BJ (cell line): ENCODE results near the gene FOXQ1. TPM values are rescaled to one million over a fixed set of nuclear protein-coding genes. Genes with fewer than 3 reads are reported as not detected.
A peak's percentile ranks its signal among the peaks of the same experiment; 100 is the strongest.

Experiments
- CTCF ChIA-PET: fragments of 350-600 bp; formaldehyde crosslinking; extraction: SDS; loops from one replicate; lab custom pipeline; 2021; ENCODE audit warnings: antibody characterized with exemption, inconsistent platforms; lab: Yijun Ruan, JAX
- POLR2A ChIA-PET: fragments of 300-600 bp; sonication (Branson Sonifier 250); formaldehyde crosslinking; extraction: SDS; loops from one replicate; lab custom pipeline; 2021; ENCODE audit warnings: antibody characterized with exemption; lab: Charles Lee
- DNase-seq: peaks from one replicate; pipeline ENCODE4 v3.0.0-alpha.2; 2011; ENCODE audit warnings: low read depth
- H3K27me3 ChIP-seq: 2 replicates; pipeline ENCODE4 v1.6.0; 2011; ENCODE audit warnings: low read length; ENCODE audit not compliant: control insufficient read depth, insufficient read depth
- H3K36me3 ChIP-seq: 2 replicates; pipeline ENCODE4 v1.5.1; 2011; ENCODE audit warnings: low read length; ENCODE audit not compliant: control insufficient read depth, insufficient read depth
- H3K4me3 ChIP-seq: 2 replicates; pipeline ENCODE4 v1.5.1; 2011; ENCODE audit warnings: low read depth, mild to moderate bottlenecking, control low read depth, low read length
- polyA plus RNA-seq: library from polyadenylated mRNA; depleted of rRNA; stranded (reverse); fragments of >200 nt; gene quantifications from 2 replicates; pipeline ENCODE4 v1.2.3, GENCODE V29; 2011
- TF ChIP-seq, protein P1 (sequence below): IDR thresholded peaks from 2 replicates; pipeline ENCODE4 v1.5.1; 2011; ENCODE audit warnings: low read depth, mild to moderate bottlenecking, control low read depth, inconsistent platforms, low read length, moderate library complexity; ENCODE audit not compliant: insufficient read depth

The FOXQ1 gene
- polyA plus RNA-seq, 1 experiment, result 0.23 TPM

DNA sequence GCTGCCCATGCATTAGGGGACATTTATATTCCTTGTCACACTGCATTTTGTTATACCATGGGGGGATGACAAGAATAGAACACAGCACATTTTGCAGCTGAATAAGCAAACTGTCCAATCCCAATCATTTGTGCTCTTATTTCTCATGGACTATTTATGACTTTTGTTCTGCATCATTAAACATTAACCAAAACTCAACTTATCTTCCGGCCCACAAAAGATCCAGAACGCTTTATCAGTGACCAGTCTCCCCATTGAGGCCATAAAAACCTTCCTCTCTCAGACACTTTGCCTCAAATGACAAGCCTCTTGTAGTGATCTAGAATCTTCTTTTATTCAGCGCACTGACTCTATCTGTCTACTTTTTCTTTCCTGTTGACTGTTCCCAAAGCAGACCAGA, 28.4 kb upstream of the FOXQ1 start:
- TF ChIP-seq, protein P1, sequence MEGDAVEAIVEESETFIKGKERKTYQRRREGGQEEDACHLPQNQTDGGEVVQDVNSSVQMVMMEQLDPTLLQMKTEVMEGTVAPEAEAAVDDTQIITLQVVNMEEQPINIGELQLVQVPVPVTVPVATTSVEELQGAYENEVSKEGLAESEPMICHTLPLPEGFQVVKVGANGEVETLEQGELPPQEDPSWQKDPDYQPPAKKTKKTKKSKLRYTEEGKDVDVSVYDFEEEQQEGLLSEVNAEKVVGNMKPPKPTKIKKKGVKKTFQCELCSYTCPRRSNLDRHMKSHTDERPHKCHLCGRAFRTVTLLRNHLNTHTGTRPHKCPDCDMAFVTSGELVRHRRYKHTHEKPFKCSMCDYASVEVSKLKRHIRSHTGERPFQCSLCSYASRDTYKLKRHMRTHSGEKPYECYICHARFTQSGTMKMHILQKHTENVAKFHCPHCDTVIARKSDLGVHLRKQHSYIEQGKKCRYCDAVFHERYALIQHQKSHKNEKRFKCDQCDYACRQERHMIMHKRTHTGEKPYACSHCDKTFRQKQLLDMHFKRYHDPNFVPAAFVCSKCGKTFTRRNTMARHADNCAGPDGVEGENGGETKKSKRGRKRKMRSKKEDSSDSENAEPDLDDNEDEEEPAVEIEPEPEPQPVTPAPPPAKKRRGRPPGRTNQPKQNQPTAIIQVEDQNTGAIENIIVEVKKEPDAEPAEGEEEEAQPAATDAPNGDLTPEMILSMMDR, result no peak
- no peaks in the 10 kb centered on the region; the same call in 1 of the 2 replicates for H3K27me3 ChIP-seq
- ChIA-PET CTCF (interaction anchor here (1.0 kb wide), 1 partner anchor 20 kb away, joined by 3 read pairs; no protein-coding TSS in a partner anchor), POLR2A (no interaction called here)
- H3K4me3 ChIP-seq, result no peak overlapping the region
- no peak for DNase-seq
- no peaks in the 10 kb centered on the region for H3K36me3 ChIP-seq

DNA sequence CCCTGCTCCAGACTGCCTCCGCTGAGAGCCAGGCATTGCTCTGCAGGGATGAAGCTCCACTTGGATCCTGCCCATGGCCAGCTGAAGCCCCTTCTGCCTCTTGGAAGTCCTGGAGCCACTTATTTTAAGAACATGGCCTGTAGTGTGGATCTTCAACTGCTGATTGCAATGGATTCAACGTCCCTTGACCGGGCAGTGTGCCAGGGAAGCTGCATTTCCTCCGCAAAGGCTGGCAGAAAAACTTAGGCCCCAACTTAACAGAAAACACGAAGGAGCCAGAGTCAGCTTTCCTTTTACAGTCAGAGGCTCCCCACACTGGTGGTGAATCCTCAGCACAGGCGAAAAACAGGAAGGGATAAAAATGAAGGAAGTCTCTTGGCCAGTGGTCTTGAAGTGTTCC, 26.3 kb upstream of the FOXQ1 start:
- H3K27me3 ChIP-seq, result no peaks in the 10 kb centered on the region
- TF ChIP-seq, protein P1, result peak; percentile 25; the same call in 1 of the 2 replicates
- no peaks in the 10 kb centered on the region for H3K36me3 ChIP-seq
- no peak overlapping the region for H3K4me3 ChIP-seq
- DNase-seq, result no peak
- POLR2A ChIA-PET, result no interaction called here
- CTCF ChIA-PET, result interaction anchor here (0.9 to 1.6 kb wide), 2 partner anchors 17 to 18 kb away, joined by 3 to 4 read pairs; no protein-coding TSS in a partner anchor

DNA sequence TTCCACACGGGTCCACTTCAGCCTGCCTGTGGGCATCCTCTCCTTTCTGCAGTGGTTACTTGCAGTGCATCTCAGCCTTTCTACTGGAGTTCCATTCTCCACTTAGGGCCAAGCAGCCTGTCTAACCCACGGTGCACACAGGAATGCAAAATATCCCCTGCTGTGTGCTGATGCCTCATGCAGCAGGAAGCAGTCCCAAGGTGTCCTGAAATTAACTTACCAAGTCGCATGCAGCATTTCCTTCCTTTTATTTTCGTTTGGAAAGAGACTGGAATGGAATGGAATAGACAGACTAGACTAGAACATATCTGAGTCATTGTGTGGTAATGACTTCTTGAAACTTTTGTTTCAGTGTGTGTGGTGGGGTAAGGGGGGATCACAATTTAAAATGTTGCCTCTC, 25.9 kb upstream of the FOXQ1 start:
- Histone ChIP-seq H3K27me3 (no peaks in the 10 kb centered on the region), H3K4me3 (no peak overlapping the region), H3K36me3 (no peaks in the 10 kb centered on the region)
- TF ChIP-seq, protein P1, result no peak
- POLR2A ChIA-PET, result no interaction called here
- no peak for DNase-seq
- CTCF ChIA-PET, result interaction anchor here (0.9 to 1.6 kb wide), 2 partner anchors 17 to 18 kb away, joined by 3 to 4 read pairs; no protein-coding TSS in a partner anchor

DNA sequence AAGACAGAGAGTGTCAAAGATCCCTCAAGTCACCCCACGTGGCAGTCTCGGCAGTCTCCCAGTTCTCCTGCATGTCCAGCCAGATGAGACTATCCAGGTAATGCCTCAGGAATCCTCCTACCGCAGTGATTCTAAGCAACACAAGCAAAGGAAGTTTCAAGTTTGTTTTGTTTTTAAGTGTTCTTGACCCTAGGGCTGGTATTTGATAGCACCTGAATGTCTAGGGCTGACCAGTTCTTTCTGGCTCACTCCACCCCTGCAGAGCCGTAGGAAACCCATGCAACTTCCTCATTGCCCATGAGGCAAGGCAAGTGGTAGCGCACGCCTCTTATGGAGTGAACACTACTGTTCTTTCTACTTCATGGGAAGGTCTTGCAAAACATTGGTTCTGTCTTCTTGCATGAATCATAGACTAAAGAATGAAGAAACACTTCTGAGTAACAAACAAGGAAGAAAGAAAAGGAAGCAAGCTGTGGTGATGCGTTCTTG, 24.8 kb upstream of the FOXQ1 start:
- Histone ChIP-seq H3K27me3 (no peaks in the 10 kb centered on the region), H3K36me3 (no peaks in the 10 kb centered on the region), H3K4me3 (no peak overlapping the region)
- DNase-seq, result peak; percentile 67
- ChIA-PET CTCF (no interaction called here), POLR2A (no interaction called here)
- TF ChIP-seq, protein P1, result no peak

DNA sequence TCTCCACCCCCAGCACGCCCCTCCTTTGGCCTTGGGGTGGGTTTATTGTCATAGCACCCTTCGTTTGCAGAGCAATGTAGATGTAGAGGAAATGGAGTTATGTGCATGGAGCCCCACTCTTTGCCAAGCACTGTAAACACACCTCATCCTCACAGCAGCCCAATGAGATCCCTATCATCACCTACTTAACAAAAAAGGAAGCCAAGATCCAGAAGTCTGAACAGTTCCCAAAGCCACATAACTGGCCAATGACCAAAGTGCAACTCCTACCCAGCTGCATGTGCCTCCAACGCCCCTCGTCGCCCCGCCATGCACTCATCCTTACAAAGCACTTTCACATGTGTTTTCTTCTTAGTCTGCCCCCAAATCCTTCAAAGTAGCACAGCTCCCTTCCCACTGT, 21.8 kb upstream of the FOXQ1 start:
- POLR2A ChIA-PET, result no interaction called here

More for the DNA sequence above, 21.8 kb upstream of the FOXQ1 start:
- H3K4me3 ChIP-seq, result no peak overlapping the region
- no peaks in the 10 kb centered on the region for H3K36me3 ChIP-seq
- no peak for DNase-seq
- CTCF ChIA-PET, result interaction anchor here (0.6 to 1.1 kb wide), 2 partner anchors 330 to 488 kb away, joined by 3 read pairs; no protein-coding TSS in a partner anchor
- no peaks in the 10 kb centered on the region for H3K27me3 ChIP-seq
- TF ChIP-seq, protein P1, result no peak
